GM19372 (cell line): ENCODE results near the gene CA12.

Experiments used
- ATAC-seq: cut with Tn5 transposase; IDR thresholded peaks from one replicate; pipeline ENCODE4 v1.9.1; 2021; ENCODE audit warnings: mild to moderate bottlenecking, low read depth, moderate library complexity; ENCODE audit not compliant: unreplicated experiment

The CA12 gene

DNA sequence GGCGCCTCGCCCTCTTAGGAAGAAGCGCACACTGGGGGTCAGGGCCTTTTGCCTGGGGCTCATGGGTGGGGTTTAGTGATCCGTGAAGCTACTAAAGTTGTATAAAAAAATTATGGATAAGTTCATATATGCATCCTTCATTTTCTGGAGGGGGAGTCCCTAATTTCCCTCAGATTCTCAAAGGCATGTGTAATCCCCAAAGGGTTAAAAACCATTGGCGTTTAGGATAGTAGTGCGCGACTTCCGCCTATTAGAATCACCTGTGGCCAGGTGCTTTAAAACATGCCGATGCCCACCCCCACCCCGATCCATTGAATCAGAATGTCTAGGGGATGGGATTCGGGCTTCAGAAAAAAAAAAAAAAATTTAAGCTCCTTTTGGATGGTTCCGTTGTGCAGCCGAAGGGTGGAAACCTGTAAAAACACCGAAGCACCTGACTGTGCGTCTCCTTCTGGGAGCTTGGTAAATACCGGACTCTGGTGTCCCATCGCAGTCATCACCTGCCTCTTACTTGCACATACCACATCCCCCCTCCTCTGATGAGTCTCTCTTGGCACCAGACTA is 103.7 kb downstream of the CA12 start:
- no peak for ATAC-seq

- peak; percentile 77 for ATAC-seq
Measured at GRCh38 chr15:63277038-63277892, 104.4 kb downstream of the CA12 start, which contains the start of gene APH1B. Gene APH1B (plus strand): TSS chr15:63277605. CDS start chr15:63277624, 19 bp downstream.

- peak; percentile 8 for ATAC-seq
Measured at GRCh38 chr15:63276342-63277037, 105.2 kb downstream of the CA12 start.

DNA sequence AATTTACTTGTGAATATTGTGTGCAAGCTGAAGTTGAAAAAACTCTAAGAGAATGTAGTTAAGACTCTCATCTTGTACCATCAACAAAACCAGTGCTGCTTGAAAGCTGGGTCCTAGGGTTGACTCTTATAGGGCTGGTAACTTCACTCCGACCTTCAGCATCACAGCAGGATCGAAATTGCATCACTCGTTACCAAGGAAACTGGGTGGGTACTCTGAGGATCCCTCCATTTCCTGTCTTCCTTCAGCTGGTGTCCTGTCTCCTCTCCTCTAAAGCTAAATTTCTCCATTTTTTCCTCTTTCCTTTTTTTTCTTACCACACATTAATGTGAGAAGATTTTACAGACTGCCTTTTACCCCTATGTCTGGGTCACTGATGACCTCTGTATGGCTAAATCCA is 107.2 kb downstream of the CA12 start:
- no peak for ATAC-seq
